IMR-90 (cell line): ENCODE results near the gene GLRX5. TPM values are rescaled to one million over a fixed set of nuclear protein-coding genes. Genes with fewer than 3 reads are reported as not detected.

Source experiments
- ATAC-seq: fragments of 200-7000 bp; cut with Tn5 transposase; 2 replicates; pipeline ENCODE4 v1.9.1; 2020; ENCODE audit warnings: low read depth, mild to moderate bottlenecking, moderate library complexity
- BruUV-seq: library from RNA; stranded (reverse); fragments of 400-500 nt; replicated peaks from 2 replicates; lab custom pipeline; 2021; lab: Mats Ljungman, UMichigan
- CTCF ChIA-PET: fragments of 300-600 bp; formaldehyde crosslinking; extraction: SDS; loops from one replicate; lab custom pipeline; 2021; ENCODE audit warnings: antibody characterized with exemption; lab: Yijun Ruan, JAX
- POLR2A ChIA-PET: fragments of 300-600 bp; sonication (Branson Sonifier 250); formaldehyde crosslinking; loops from one replicate; lab custom pipeline; 2022; ENCODE audit warnings: antibody characterized with exemption; ENCODE audit not compliant: unreplicated experiment; lab: Charles Lee
- DNase-seq: peaks from one replicate; pipeline ENCODE4 v3.0.0; 2013
- H2AFZ ChIP-seq: replicated peaks from 2 replicates; pipeline ENCODE3; 2013; ENCODE audit warnings: low read length, mild to moderate bottlenecking; ENCODE audit not compliant: poor library complexity
- H2AK5ac ChIP-seq: 2 replicates; pipeline ENCODE4 v1.6.1; 2013; ENCODE audit warnings: low read depth, low read length, inconsistent platforms
- H2AK9ac ChIP-seq: replicated peaks from 2 replicates; pipeline ENCODE3; 2013; ENCODE audit warnings: mild to moderate bottlenecking, low read depth, low read length, moderate library complexity; ENCODE audit not compliant: poor library complexity
- H2BK120ac ChIP-seq: 2 replicates; pipeline ENCODE4 v1.6.1; 2013; ENCODE audit warnings: low read depth, low read length, inconsistent platforms
- H2BK15ac ChIP-seq: 3 replicates; pipeline ENCODE4 v1.6.1; 2013; ENCODE audit warnings: low read depth, low read length, inconsistent platforms
- H2BK20ac ChIP-seq: 2 replicates; pipeline ENCODE4 v1.6.1; 2013; ENCODE audit warnings: low read depth, mild to moderate bottlenecking, inconsistent platforms, low read length, moderate library complexity
- H2BK5ac ChIP-seq: 2 replicates; pipeline ENCODE4 v1.6.1; 2013; ENCODE audit warnings: mild to moderate bottlenecking, low read depth, low read length, inconsistent platforms; ENCODE audit not compliant: poor library complexity, severe bottlenecking
- H3K14ac ChIP-seq: replicated peaks from 2 replicates; pipeline ENCODE4 v1.6.1; 2013; ENCODE audit warnings: low read depth, low read length, inconsistent platforms
- H3K18ac ChIP-seq: 2 replicates; pipeline ENCODE4 v1.6.1; 2013; ENCODE audit warnings: low read depth, low read length, control low read depth
- H3K23ac ChIP-seq: 2 replicates; pipeline ENCODE4 v1.6.1; 2013; ENCODE audit warnings: low read depth, low read length, inconsistent platforms
- H3K27ac ChIP-seq: 2 replicates; pipeline ENCODE4 v1.5.1; 2013; ENCODE audit warnings: mild to moderate bottlenecking, control low read depth, low read length; ENCODE audit not compliant: insufficient read depth
- H3K27me3 ChIP-seq: 2 replicates; pipeline ENCODE4 v1.6.1; 2013; ENCODE audit warnings: low read length; ENCODE audit not compliant: control insufficient read depth, insufficient read depth
- H3K36me3 ChIP-seq: 2 replicates; pipeline ENCODE4 v1.6.1; 2013; ENCODE audit warnings: low read length, mixed read lengths; ENCODE audit not compliant: control insufficient read depth, insufficient read depth
- H3K4ac ChIP-seq: 2 replicates; pipeline ENCODE4 v1.6.1; 2013; ENCODE audit warnings: low read depth, low read length, inconsistent platforms
- H3K4me1 ChIP-seq: 2 replicates; pipeline ENCODE4 v1.6.1; 2013; ENCODE audit warnings: low read length, mixed read lengths; ENCODE audit not compliant: control insufficient read depth, insufficient read depth
- H3K4me2 ChIP-seq: 2 replicates; pipeline ENCODE4 v1.6.1; 2013; ENCODE audit warnings: low read depth, mild to moderate bottlenecking, control low read depth, low read length, moderate library complexity
- H3K4me3 ChIP-seq: 2 replicates; pipeline ENCODE4 v1.5.1; 2013; ENCODE audit warnings: low read depth, mild to moderate bottlenecking, control low read depth, low read length, moderate library complexity; ENCODE audit not compliant: insufficient read depth
- H3K56ac ChIP-seq: 2 replicates; pipeline ENCODE4 v1.6.1; 2013; ENCODE audit warnings: low read length, inconsistent platforms; ENCODE audit not compliant: insufficient read depth; ENCODE audit errors: extremely low read depth
- H3K79me1 ChIP-seq, 2 experiments: 2 replicates each; pipeline ENCODE4 v1.6.1; 2013; ENCODE audit warnings: low read length in 2 of 2, inconsistent platforms in 1 of 2, low read depth in 1 of 2
- H3K9ac ChIP-seq: 2 replicates; pipeline ENCODE4 v1.6.1; 2013; ENCODE audit warnings: low read depth, low read length, control low read depth
- H3K9me1 ChIP-seq: 2 replicates; pipeline ENCODE4 v1.6.1; 2013; ENCODE audit warnings: low read length, inconsistent platforms; ENCODE audit not compliant: insufficient read depth
- H3K9me3 ChIP-seq: 2 replicates; pipeline ENCODE4 v1.6.1; 2013; ENCODE audit warnings: low read length; ENCODE audit not compliant: control insufficient read depth, insufficient read depth
- H4K20me1 ChIP-seq: 2 replicates; pipeline ENCODE4 v1.6.1; 2013; ENCODE audit warnings: low read length, inconsistent platforms; ENCODE audit not compliant: insufficient read depth
- H4K5ac ChIP-seq: 2 replicates; pipeline ENCODE4 v1.6.1; 2013; ENCODE audit warnings: mild to moderate bottlenecking, low read depth, low read length, control low read depth
- H4K8ac ChIP-seq, 2 experiments: 2 replicates each; pipeline ENCODE4 v1.6.1; 2013; ENCODE audit warnings: low read depth in 2 of 2, low read length in 2 of 2, control low read depth in 1 of 2, inconsistent platforms in 1 of 2
- H4K91ac ChIP-seq: 2 replicates; pipeline ENCODE4 v1.6.1; 2013; ENCODE audit warnings: low read depth, low read length, inconsistent platforms; ENCODE audit not compliant: insufficient read depth
- FOS ChIP-seq: fragments of 150-350 bp; IDR thresholded peaks from 2 replicates; pipeline ENCODE4 v1.6.1; 2016; ENCODE audit warnings: low read depth, low read length
- MAFK ChIP-seq: IDR thresholded peaks from 2 replicates; pipeline ENCODE4 v1.6.1; 2012; ENCODE audit warnings: low read depth, low read length, improper control_type of control experiment
- MAZ ChIP-seq: IDR thresholded peaks from 2 replicates; pipeline ENCODE4 v1.6.1; 2012; ENCODE audit warnings: low read depth, mild to moderate bottlenecking, low read length, improper control_type of control experiment, moderate library complexity, borderline replicate concordance
- RAD21 ChIP-seq: IDR thresholded peaks from 2 replicates; pipeline ENCODE4 v1.6.1; 2012; ENCODE audit warnings: low read length, improper control_type of control experiment
- RCOR1 ChIP-seq: IDR thresholded peaks from 2 replicates; pipeline ENCODE4 v1.6.1; 2012; ENCODE audit warnings: mild to moderate bottlenecking, low read length, improper control_type of control experiment; ENCODE audit not compliant: insufficient replicate concordance
- USF2 ChIP-seq: fragments of 150-350 bp; IDR thresholded peaks from 2 replicates; pipeline ENCODE4 v1.6.1; 2017; ENCODE audit warnings: mild to moderate bottlenecking, antibody characterized with exemption, low read length, low read depth
- WGBS, 2 experiments: methylation state at CpG; one replicate each; pipeline versions ENCODE4 v1.1.5 to v1.1.7; 2013; ENCODE audit warnings: missing lambda C conversion rate in 2 of 2; ENCODE audit not compliant: insufficient read length in 1 of 2; ENCODE audit errors: extremely low coverage in 2 of 2; 5-methylcytosine and 5-hydroxymethylcytosine counted together
- dilution Hi-C: fragments of 300-500 bp; cut with HindIII; formaldehyde crosslinking; loops from one replicate; pipeline ENCODE4 v1.14.3; 2018; ENCODE audit warnings: low sequenced_read_pairs; ENCODE audit not compliant: unreplicated experiment
- in situ Hi-C: fragments of 300-500 bp; cut with MboI; formaldehyde crosslinking; loops from 3 replicates; pipeline ENCODE4 v1.14.3; 2019; ENCODE audit warnings: low sequenced_read_pairs, inconsistent platforms, mixed read lengths
- intact Hi-C: fragments of 100-400 bp; cut with micrococcal nuclease; formaldehyde crosslinking; loops from 2 replicates; pipeline ENCODE4 v1.10.0; 2022
- polyA plus RNA-seq, 3 experiments: library from polyadenylated mRNA; depleted of rRNA; stranded (reverse); fragments of >200 nt; gene quantifications; 2 replicates each; pipeline ENCODE4 v1.2.3, GENCODE V29; 2012; ENCODE audit warnings: low replicate concordance in 1 of 3
- total RNA-seq: library from RNA; depleted of rRNA; stranded (reverse); fragments of >200 nt; gene quantifications from 2 replicates; pipeline ENCODE4 v1.2.3, GENCODE V29; 2012
- TF ChIP-seq, protein P1 (sequence below): conservative IDR thresholded peaks from 2 replicates; pipeline ENCODE4 v1.5.1; 2012; ENCODE audit warnings: mild to moderate bottlenecking, low read depth, low read length, improper control_type of control experiment

Gene GLRX5
- total and polyA plus RNA-seq, 2 of the 4 experiments (the other 2 are of a cell fraction) = 32.4 to 40.4 TPM

DNA sequence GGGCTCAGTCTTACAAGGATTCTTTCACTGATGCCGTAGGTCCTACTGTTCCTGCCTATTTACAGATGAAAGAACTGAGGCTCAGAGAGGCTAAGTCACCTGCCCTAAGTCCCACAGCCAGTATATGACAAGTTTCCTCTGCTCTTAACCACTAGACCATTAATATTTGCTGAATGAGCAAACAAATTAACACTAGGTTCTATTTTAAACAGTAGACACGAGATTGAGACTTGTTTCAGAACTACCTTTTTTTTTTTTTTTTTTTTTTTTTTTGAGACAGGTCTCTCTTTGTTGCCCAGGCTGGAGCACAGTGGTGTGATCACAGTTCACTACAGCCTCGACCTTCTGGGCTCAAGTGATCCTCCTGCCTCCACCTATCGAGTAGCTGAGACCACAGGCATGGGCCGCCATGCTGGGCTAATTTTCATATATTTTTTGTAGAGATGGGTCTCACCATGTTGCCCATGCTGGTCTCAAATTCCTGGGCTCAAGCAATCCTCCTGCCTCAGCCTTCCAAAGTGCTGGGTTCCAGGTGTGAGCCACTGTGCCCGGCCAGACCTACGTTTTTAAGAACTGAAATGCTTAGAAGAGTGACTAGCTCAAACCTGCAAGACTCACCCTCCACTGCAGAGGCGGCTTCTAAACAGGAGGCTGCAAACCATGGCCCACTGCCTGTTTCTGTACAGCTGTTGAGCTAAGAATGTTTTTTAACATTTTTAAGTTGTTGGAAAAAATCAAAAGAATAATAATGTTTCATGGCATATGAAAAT, 31.3 kb upstream of the GLRX5 start:
- no peak overlapping the region for H2AFZ ChIP-seq
- H3K18ac ChIP-seq = no peak overlapping the region
- peaks cover 4% of the 10 kb centered on the region; the same call in 1 of the 2 replicates for H4K20me1 ChIP-seq
- ChIA-PET POLR2A (no interaction called here), CTCF (interaction anchor here (0.6 to 1.5 kb wide), 2 partner anchors 24 to 84 kb away, joined by 4 to 5 read pairs; no protein-coding TSS in a partner anchor)
- peaks cover 22 to 93% of the 10 kb centered on the region in 2 experiments for H3K79me1 ChIP-seq
- no peak overlapping the region for H3K56ac ChIP-seq
- no peak overlapping the region for H4K5ac ChIP-seq
- dilution Hi-C loops (no loop called here), in situ Hi-C loops (loop anchor here (25.0 kb wide), 1 partner anchor 366 kb away; no protein-coding TSS in a partner anchor), intact Hi-C loops (no loop called here)
- 0 out of 2 replicates have a peak overlapping the region, but pooled peaks have one; percentile 26 for H2BK20ac ChIP-seq
- peaks cover 42% of the 10 kb centered on the region for H3K4me1 ChIP-seq
- H2AK9ac ChIP-seq = no peak overlapping the region
- H3K27me3 ChIP-seq = no peaks in the 10 kb centered on the region
- 100% methylated on average over 1 of the region's 8 CpGs; no CpG with 5 or more reads in 1 of the 2 experiments for WGBS, 2 experiments
- H3K9ac ChIP-seq = no peak overlapping the region
- no peak overlapping the region for H3K4me3 ChIP-seq
- H2BK120ac ChIP-seq = 0 out of 2 replicates have a peak overlapping the region, but pooled peaks have one; percentile 19
- peak overlapping the region; percentile 26; the same call in 1 of the 2 replicates for H3K27ac ChIP-seq
- DNase-seq (no peak), ATAC-seq (peak; percentile 10; the same call in 1 of the 2 replicates)
- no peak overlapping the region for H3K23ac ChIP-seq
- H3K9me3 ChIP-seq = no peaks in the 10 kb centered on the region
- no peak overlapping the region for H2BK5ac ChIP-seq
- H3K36me3 ChIP-seq = no peaks in the 10 kb centered on the region
- no peak overlapping the region for H3K4me2 ChIP-seq
- peak overlapping the region; percentile 31 for H3K4ac ChIP-seq
- no peak overlapping the region for H4K8ac ChIP-seq
- H3K9me1 ChIP-seq = peaks cover 53% of the 10 kb centered on the region
- no peak for TF ChIP-seq RAD21
- TF ChIP-seq, protein P1, sequence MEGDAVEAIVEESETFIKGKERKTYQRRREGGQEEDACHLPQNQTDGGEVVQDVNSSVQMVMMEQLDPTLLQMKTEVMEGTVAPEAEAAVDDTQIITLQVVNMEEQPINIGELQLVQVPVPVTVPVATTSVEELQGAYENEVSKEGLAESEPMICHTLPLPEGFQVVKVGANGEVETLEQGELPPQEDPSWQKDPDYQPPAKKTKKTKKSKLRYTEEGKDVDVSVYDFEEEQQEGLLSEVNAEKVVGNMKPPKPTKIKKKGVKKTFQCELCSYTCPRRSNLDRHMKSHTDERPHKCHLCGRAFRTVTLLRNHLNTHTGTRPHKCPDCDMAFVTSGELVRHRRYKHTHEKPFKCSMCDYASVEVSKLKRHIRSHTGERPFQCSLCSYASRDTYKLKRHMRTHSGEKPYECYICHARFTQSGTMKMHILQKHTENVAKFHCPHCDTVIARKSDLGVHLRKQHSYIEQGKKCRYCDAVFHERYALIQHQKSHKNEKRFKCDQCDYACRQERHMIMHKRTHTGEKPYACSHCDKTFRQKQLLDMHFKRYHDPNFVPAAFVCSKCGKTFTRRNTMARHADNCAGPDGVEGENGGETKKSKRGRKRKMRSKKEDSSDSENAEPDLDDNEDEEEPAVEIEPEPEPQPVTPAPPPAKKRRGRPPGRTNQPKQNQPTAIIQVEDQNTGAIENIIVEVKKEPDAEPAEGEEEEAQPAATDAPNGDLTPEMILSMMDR = no peak
- TF ChIP-seq MAZ = no peak
- no peak for TF ChIP-seq RCOR1
- no peak for TF ChIP-seq FOS
- TF ChIP-seq MAFK = no peak
- TF ChIP-seq USF2 = no peak
- peak overlapping the region; percentile 25; the same call in 1 of the 2 replicates for H2AK5ac ChIP-seq
- H2BK15ac ChIP-seq = no peak overlapping the region
- no TSS peak for BruUV-seq
- H4K91ac ChIP-seq = no peak overlapping the region; the same call in 1 of the 2 replicates
- H3K14ac ChIP-seq = no peak overlapping the region
